ELR (cell line): ENCODE data around the gene SMIM30.
"Not testable (repeated sequence)": the region's sequence is repeated elsewhere in the genome, so short reads cannot be mapped to it uniquely, and the experiment has no call there.

Experiments used
- DNase-seq: peaks from one replicate; pipeline ENCODE4 v3.0.0-alpha.2; 2015; ENCODE audit warnings: low read depth

Gene SMIM30

GRCh38 chr7:113118074-113118959 lies at the start of gene SMIM30:
Gene SMIM30 (minus strand): TSS chr7:113118554. CDS start chr7:113117578, 976 bp downstream.
- DNase-seq, result peak; percentile 93

- not testable (repeated sequence) for DNase-seq
These were observed 47.8 kb upstream of the SMIM30 start for GRCh38 chr7:113166176-113166575.

- no peak for DNase-seq
These were observed 42.7 kb upstream of the SMIM30 start for GRCh38 chr7:113161050-113161449.

- DNase-seq, result peak; percentile 59
These were observed 41.5 kb upstream of the SMIM30 start for GRCh38 chr7:113159746-113160339.

- DNase-seq, result no peak
These were observed 40.4 kb upstream of the SMIM30 start for GRCh38 chr7:113158756-113159155.

GRCh38 chr7:113154117-113154516 lies 35.8 kb upstream of the SMIM30 start:
- no peak for DNase-seq

GRCh38 chr7:113144817-113145216 lies 26.5 kb upstream of the SMIM30 start:
- no peak for DNase-seq

- no peak for DNase-seq
These were observed 25.3 kb upstream of the SMIM30 start for GRCh38 chr7:113143486-113144257.

- DNase-seq, result no peak
These were observed 24.2 kb upstream of the SMIM30 start for GRCh38 chr7:113142385-113143119.

GRCh38 chr7:113141803-113142202 lies 23.4 kb upstream of the SMIM30 start:
- no peak for DNase-seq

GRCh38 chr7:113140956-113141355 lies 22.6 kb upstream of the SMIM30 start:
- DNase-seq, result no peak

GRCh38 chr7:113137241-113137640 lies 18.9 kb upstream of the SMIM30 start:
- no peak for DNase-seq

- peak; percentile 18 for DNase-seq
These were observed 15.7 kb upstream of the SMIM30 start for GRCh38 chr7:113134025-113134424.

- DNase-seq, result no peak
These were observed 13.0 kb upstream of the SMIM30 start for GRCh38 chr7:113131367-113131766.

- DNase-seq, result peak; percentile 25
These were observed 9.7 kb upstream of the SMIM30 start for GRCh38 chr7:113128031-113128430.

GRCh38 chr7:113125728-113126127 lies 7.4 kb upstream of the SMIM30 start:
- DNase-seq, result no peak

GRCh38 chr7:113122744-113123143 lies 4.4 kb upstream of the SMIM30 start:
- DNase-seq, result no peak

GRCh38 chr7:113120647-113121046 lies 2.3 kb upstream of the SMIM30 start:
- peak; percentile 46 for DNase-seq

- no peak for DNase-seq
These were observed 1.1 kb upstream of the SMIM30 start for GRCh38 chr7:113119429-113119828.

GRCh38 chr7:113117374-113117774 lies 980 bp downstream of the SMIM30 start:
- DNase-seq, result peak; percentile 13

- DNase-seq, result peak; percentile 29
These were observed 4.4 kb downstream of the SMIM30 start for GRCh38 chr7:113113912-113114311.

GRCh38 chr7:113109718-113110117 lies 8.6 kb downstream of the SMIM30 start:
- DNase-seq, result no peak
